ENCODE results near the gene HCAR2.

HCAR2 gene

DNA sequence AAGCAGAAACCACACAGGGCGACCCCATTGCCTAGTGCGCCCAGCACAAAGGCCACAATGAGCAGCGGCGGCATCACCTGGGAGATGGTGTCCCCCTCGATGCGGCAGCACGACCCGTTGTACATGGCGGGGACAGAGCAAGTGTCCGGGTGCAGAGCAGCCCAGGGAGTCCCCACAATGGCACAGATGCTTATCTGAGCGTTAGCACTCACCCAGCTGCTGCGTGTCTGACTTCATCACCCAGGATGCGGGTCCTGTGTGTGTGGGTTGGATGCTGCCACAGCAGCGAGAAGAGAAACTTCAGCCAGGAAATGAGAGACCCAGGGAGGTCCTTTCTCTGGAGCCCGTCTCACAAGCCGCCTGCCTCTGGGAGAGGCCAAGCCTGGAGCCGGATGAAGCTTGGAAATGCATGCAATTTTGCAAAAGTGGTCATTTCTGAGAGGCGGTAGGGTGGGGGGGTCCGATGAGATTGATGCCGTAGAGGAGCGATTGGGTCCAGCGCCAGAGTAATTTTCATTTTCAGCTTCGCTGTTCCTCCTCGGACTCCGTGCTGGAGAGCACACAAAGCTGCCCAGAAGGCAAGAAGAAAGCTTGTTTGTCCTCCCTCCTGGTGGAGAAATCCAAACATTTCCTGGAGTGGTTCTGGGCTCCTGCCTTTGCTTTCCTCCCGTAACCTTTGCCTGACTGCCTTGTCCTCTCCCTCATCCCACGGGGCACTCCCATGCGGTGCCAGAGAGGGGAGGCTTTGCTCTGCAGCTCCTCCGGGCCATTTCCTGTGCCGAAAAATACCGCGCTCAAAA, 27.3 kb upstream of the HCAR2 start, which contains the start of gene HCAR1:
Gene HCAR1 (minus strand): TSS at position 630 of the 800 bp plus-strand sequence. CDS start 505 bp downstream, at position 125.
- H3K27ac ChIP-seq = no peak within 1 kb of the TSS
- peak within 1 kb of the TSS; percentile 48 for H3K4me3 ChIP-seq (ENCODE audit: low read depth, low read length)
- DNase-seq = peak; percentile 36
- H3K36me3 ChIP-seq (replicated peaks) = no peaks in the 10 kb centered on the region
- H3K27me3 ChIP-seq (replicated peaks) = no peaks in the 10 kb centered on the region
- in situ Hi-C loops (cut with HindIII; ENCODE audit: low pct_ligation_motif_present, low sequenced_read_pairs) = no loop called here
- TF ChIP-seq, protein P1, sequence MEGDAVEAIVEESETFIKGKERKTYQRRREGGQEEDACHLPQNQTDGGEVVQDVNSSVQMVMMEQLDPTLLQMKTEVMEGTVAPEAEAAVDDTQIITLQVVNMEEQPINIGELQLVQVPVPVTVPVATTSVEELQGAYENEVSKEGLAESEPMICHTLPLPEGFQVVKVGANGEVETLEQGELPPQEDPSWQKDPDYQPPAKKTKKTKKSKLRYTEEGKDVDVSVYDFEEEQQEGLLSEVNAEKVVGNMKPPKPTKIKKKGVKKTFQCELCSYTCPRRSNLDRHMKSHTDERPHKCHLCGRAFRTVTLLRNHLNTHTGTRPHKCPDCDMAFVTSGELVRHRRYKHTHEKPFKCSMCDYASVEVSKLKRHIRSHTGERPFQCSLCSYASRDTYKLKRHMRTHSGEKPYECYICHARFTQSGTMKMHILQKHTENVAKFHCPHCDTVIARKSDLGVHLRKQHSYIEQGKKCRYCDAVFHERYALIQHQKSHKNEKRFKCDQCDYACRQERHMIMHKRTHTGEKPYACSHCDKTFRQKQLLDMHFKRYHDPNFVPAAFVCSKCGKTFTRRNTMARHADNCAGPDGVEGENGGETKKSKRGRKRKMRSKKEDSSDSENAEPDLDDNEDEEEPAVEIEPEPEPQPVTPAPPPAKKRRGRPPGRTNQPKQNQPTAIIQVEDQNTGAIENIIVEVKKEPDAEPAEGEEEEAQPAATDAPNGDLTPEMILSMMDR (IDR thresholded peaks at IDR 0.05; ENCODE audit: low read depth, low read length, missing control alignments) = peak; percentile 25

DNA sequence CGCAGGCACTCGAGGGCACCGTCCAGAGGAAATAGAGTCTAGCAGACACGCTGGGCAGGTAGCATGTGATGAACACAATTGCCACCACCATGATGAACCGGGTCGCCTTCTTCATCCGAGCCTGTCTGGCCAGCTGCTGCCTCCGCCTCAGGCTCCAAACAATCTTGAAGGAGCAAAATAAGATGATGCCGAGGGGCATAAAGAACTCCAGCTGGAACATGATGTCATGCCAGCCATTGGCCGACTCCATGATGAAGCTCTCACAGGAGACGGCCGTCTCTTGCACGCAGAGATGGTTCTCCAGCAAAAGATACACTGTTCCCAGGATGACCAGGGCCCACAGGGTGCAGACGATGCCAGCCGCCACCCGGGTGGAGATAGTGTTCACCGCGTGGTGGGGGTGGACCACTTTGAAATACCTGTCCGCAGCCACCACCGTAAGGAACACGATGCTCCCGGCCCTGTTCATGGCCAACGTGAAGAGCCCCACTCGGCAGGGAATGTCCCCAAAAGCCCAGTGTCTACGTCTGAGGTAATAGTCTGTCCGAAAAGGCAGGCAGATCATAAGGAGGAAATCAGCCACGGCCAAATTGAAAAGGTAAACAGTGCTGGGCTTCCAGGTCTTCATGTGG, 26.5 kb upstream of the HCAR2 start:
- H3K4me3 ChIP-seq (ENCODE audit: low read depth, low read length) = peak overlapping the region; percentile 48
- TF ChIP-seq, protein P1 (IDR thresholded peaks at IDR 0.05; ENCODE audit: low read depth, low read length, missing control alignments) = no peak
- no peaks in the 10 kb centered on the region for H3K36me3 ChIP-seq (replicated peaks)
- DNase-seq = no peak
- in situ Hi-C loops (cut with HindIII; ENCODE audit: low pct_ligation_motif_present, low sequenced_read_pairs) = no loop called here
- no peaks in the 10 kb centered on the region for H3K27me3 ChIP-seq (replicated peaks)
- no peak overlapping the region for H3K27ac ChIP-seq

DNA sequence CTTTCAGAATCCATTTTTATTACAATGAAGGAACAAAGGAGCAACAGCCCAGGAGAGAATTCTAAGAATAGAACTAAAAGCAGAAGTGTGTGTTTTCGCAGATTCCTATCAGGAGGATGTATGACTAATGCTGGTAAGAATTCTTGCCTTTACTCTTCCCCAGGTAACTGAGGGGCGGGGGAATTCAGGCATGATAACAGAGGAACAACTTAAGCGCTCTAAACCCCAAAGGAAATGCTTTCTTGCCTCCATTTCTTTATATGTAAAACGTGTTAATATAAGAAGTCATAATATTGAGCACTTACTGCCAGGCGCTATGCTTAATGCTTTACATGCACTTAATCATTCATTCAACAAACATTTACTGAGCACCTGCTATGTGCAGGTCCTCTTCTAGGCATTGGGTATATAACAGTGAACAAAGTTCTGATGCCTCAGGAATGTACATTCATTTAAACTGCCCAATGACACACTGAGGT, 23.0 kb upstream of the HCAR2 start:
- in situ Hi-C loops (cut with HindIII; ENCODE audit: low pct_ligation_motif_present, low sequenced_read_pairs) = no loop called here
- no peaks in the 10 kb centered on the region for H3K27me3 ChIP-seq (replicated peaks)
- DNase-seq = no peak
- H3K27ac ChIP-seq = no peak overlapping the region
- TF ChIP-seq, protein P1 (IDR thresholded peaks at IDR 0.05; ENCODE audit: low read depth, low read length, missing control alignments) = no peak
- H3K4me3 ChIP-seq (ENCODE audit: low read depth, low read length) = no peak overlapping the region
- no peaks in the 10 kb centered on the region for H3K36me3 ChIP-seq (replicated peaks)

GRCh38 chr12:122725452-122726079, 22.4 kb upstream of the HCAR2 start:
- in situ Hi-C loops (cut with HindIII; ENCODE audit: low pct_ligation_motif_present, low sequenced_read_pairs) = no loop called here
- TF ChIP-seq, protein P1 (IDR thresholded peaks at IDR 0.05; ENCODE audit: low read depth, low read length, missing control alignments) = no peak
- no peak overlapping the region for H3K27ac ChIP-seq

DNA sequence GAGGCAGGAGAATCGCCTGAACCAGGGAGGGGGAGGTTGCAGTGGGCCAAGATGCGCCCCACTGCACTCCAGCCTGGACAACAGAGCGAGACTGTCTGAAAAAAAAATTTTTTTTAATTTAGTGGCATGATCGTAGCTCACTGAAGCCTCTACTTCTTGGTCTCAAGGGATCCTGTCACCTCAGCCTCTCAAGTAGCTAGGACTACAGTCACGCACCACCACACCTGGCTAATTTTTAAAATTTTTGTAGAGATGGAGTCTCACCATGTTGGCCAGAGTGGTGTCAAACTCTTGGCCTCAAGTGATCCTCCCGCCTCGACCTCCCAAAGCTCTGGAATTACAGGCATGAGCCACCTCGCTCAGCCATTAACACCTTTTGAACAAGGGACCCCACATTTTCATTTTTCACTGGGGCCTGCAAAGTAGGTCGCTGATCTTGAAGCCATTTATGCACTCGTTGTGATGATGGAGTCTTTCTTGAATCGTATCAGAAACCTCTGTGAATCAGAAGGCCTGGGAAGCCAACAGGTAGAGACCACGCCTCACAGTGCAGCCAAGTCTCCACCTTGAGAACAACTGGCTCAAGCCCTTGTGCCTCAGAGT, 21.6 kb upstream of the HCAR2 start:
- Histone ChIP-seq H3K27ac (no peak overlapping the region), H3K27me3 (replicated peaks) (no peaks in the 10 kb centered on the region), H3K4me3 (ENCODE audit: low read depth, low read length) (no peak overlapping the region), H3K36me3 (replicated peaks) (no peaks in the 10 kb centered on the region)
- in situ Hi-C loops (cut with HindIII; ENCODE audit: low pct_ligation_motif_present, low sequenced_read_pairs) = no loop called here
- TF ChIP-seq, protein P1 (IDR thresholded peaks at IDR 0.05; ENCODE audit: low read depth, low read length, missing control alignments) = no peak
- DNase-seq = no peak

More at GRCh38 chr12:122725452-122726079, 22.4 kb upstream of the HCAR2 start:
- DNase-seq = no peak
- H3K36me3 ChIP-seq (replicated peaks) = no peaks in the 10 kb centered on the region
- no peak overlapping the region for H3K4me3 ChIP-seq (ENCODE audit: low read depth, low read length)
- no peaks in the 10 kb centered on the region for H3K27me3 ChIP-seq (replicated peaks)

All from brain microvascular endothelial cell (primary cell).